HCT116 (cell line): Measurements from ENCODE around the gene CSNK1G1. TPM values are rescaled to one million over a fixed set of nuclear protein-coding genes. Genes with fewer than 3 reads are reported as not detected.

Source experiments
- ATAC-seq: fragments of 200-7000 bp; cut with Tn5 transposase; 2 replicates; pipeline ENCODE4 v1.9.1; 2020; ENCODE audit warnings: mild to moderate bottlenecking, moderate library complexity
- BruUV-seq: library from RNA; stranded (reverse); fragments of 400-500 nt; replicated peaks from 2 replicates; lab custom pipeline; 2021; lab: Mats Ljungman, UMichigan
- CTCF ChIA-PET: fragments of 300-600 bp; sonication (Branson Sonifier 250); formaldehyde crosslinking; loops from one replicate; lab custom pipeline; 2021; ENCODE audit warnings: antibody characterized with exemption; lab: Charles Lee
- POLR2A ChIA-PET: fragments of 300-600, 350-600 bp; sonication (Branson Sonifier 250); formaldehyde crosslinking; loops from one replicate; lab custom pipeline; 2021; ENCODE audit warnings: antibody characterized with exemption; lab: Charles Lee
- RAD21 ChIA-PET, 2 experiments: fragments of 300-600 bp; sonication (Branson Sonifier 250); formaldehyde crosslinking; loops; one replicate each; lab custom pipeline; 2023; ENCODE audit warnings: low total read pairs in 2 of 2; ENCODE audit not compliant: uncharacterized antibody in 2 of 2, unreplicated experiment in 2 of 2, low non-redundant PET in 1 of 2; lab: Charles Lee
- DNase-seq: peaks from one replicate; pipeline ENCODE4 v3.0.0-alpha.2; 2010; ENCODE audit warnings: low read depth, low spot score
- H2AFZ ChIP-seq: fragments of 200-600 bp; shearing (Covaris generic), sonication (generic); 2 replicates; pipeline ENCODE4 v1.6.1; 2017; ENCODE audit warnings: low read depth, mixed run types, mixed read lengths, antibody characterized with exemption, low read length; ENCODE audit not compliant: poor library complexity, severe bottlenecking
- H3K27ac ChIP-seq: 2 replicates; pipeline ENCODE4 v1.5.1; 2012; ENCODE audit warnings: low read depth, low read length
- H3K27me3 ChIP-seq: fragments of 200-600 bp; sonication (generic); 2 replicates; pipeline ENCODE4 v1.6.1; 2016; ENCODE audit warnings: mixed run types, low read length, mixed read lengths; ENCODE audit not compliant: insufficient read depth
- H3K36me3 ChIP-seq, 2 experiments: fragments of 200-500 bp in 1 of 2; fragments of 200-600 bp in 1 of 2; sonication (Bioruptor generic) in 1 of 2; sonication (generic) in 1 of 2; 2 replicates each; pipeline versions ENCODE4 v1.5.1 to v1.6.1; 2014 to 2016; ENCODE audit warnings: low read length in 2 of 2, inconsistent platforms in 1 of 2, mixed read lengths in 1 of 2, mixed run types in 1 of 2; ENCODE audit not compliant: insufficient read depth in 2 of 2, control insufficient read depth in 1 of 2
- H3K4me1 ChIP-seq, 2 experiments: fragments of 200-600 bp in 1 of 2; sonication (generic) in 1 of 2; 2 replicates each; pipeline versions ENCODE4 v1.5.1 to v1.6.1; 2012 to 2017; ENCODE audit warnings: low read length in 2 of 2, inconsistent platforms in 1 of 2, mild to moderate bottlenecking in 1 of 2, mixed read lengths in 1 of 2, mixed run types in 1 of 2, moderate library complexity in 1 of 2; ENCODE audit not compliant: insufficient read depth in 2 of 2, control insufficient read depth in 1 of 2
- H3K4me2 ChIP-seq: fragments of 200-600 bp; sonication (generic); 2 replicates; pipeline ENCODE4 v1.6.1; 2017; ENCODE audit warnings: mixed run types, low read length, mixed read lengths
- H3K4me3 ChIP-seq, 2 experiments: fragments of 200-600 bp in 1 of 2; sonication (generic) in 1 of 2; replicated peaks in 1 of 2; 2 replicates each; pipeline ENCODE4 v1.5.1; 2011 to 2016; ENCODE audit warnings: low read length in 2 of 2, control low read depth in 1 of 2, low read depth in 1 of 2, mild to moderate bottlenecking in 1 of 2, mixed read lengths in 1 of 2, mixed run types in 1 of 2
- H3K79me2 ChIP-seq: fragments of 200-600 bp; sonication (generic); 2 replicates; pipeline ENCODE4 v1.6.1; 2017; ENCODE audit warnings: mild to moderate bottlenecking, mixed run types, low read length, moderate library complexity, mixed read lengths; ENCODE audit not compliant: insufficient read depth
- H3K9ac ChIP-seq: fragments of 200-600 bp; sonication (generic); 2 replicates; pipeline ENCODE4 v1.6.1; 2016; ENCODE audit warnings: low read length, mixed read lengths
- H3K9me2 ChIP-seq: fragments of 200-600 bp; sonication (generic), shearing (Covaris generic); 2 replicates; pipeline ENCODE4 v1.6.1; 2017; ENCODE audit warnings: mixed run types, mild to moderate bottlenecking, moderate library complexity; ENCODE audit not compliant: insufficient read depth
- H3K9me3 ChIP-seq, 2 experiments: fragments of 200-500 bp in 1 of 2; fragments of 200-600 bp in 1 of 2; sonication (Bioruptor generic) in 1 of 2; sonication (generic) in 1 of 2; 2 replicates each; pipeline ENCODE4 v1.6.1; 2014 to 2017; ENCODE audit warnings: low read length in 2 of 2, mixed read lengths in 2 of 2, inconsistent platforms in 1 of 2, low read depth in 1 of 2, mild to moderate bottlenecking in 1 of 2, mixed run types in 1 of 2, moderate library complexity in 1 of 2; ENCODE audit not compliant: control insufficient read depth in 1 of 2, insufficient read depth in 1 of 2
- H4K20me1 ChIP-seq: fragments of 200-600 bp; sonication (generic), shearing (Covaris generic); 2 replicates; pipeline ENCODE4 v1.6.1; 2017; ENCODE audit warnings: mixed run types, mild to moderate bottlenecking, moderate library complexity; ENCODE audit not compliant: insufficient read depth
- CBX3 ChIP-seq: IDR thresholded peaks from 2 replicates; pipeline ENCODE4 v1.6.1; 2012; ENCODE audit warnings: low read depth
- CEBPB ChIP-seq: IDR thresholded peaks from 2 replicates; pipeline ENCODE4 v1.6.1; 2012; ENCODE audit warnings: low read depth
- CTCF ChIP-seq, 3 experiments: fragments of 200-600 bp in 1 of 3; sonication (generic) in 1 of 3; IDR thresholded peaks in 2 of 3; conservative IDR thresholded peaks in 1 of 3; 2 replicates each; pipeline ENCODE4 v1.5.1; 2012 to 2017; ENCODE audit warnings: low read depth in 2 of 3, low read length in 2 of 3, antibody characterized with exemption in 1 of 3, borderline replicate concordance in 1 of 3, control low read depth in 1 of 3, mild to moderate bottlenecking in 1 of 3, mixed read lengths in 1 of 3, mixed run types in 1 of 3, moderate library complexity in 1 of 3; ENCODE audit not compliant: insufficient read depth in 1 of 3
- JUND ChIP-seq: IDR thresholded peaks from 2 replicates; pipeline ENCODE4 v1.6.1; 2012
- SRF ChIP-seq: IDR thresholded peaks from 2 replicates; pipeline ENCODE4 v1.6.1; 2012; ENCODE audit warnings: low read depth
- YY1 ChIP-seq: IDR thresholded peaks from 2 replicates; pipeline ENCODE4 v1.6.1; 2011; ENCODE audit warnings: low read length, low read depth, moderate library complexity, mild to moderate bottlenecking; ENCODE audit not compliant: insufficient replicate concordance; ENCODE audit errors: extremely low read depth
- ZFX ChIP-seq: fragments of 450-650 bp; IDR thresholded peaks from 2 replicates; pipeline ENCODE4 v1.6.1; 2017
- intact Hi-C: fragments of 100-400 bp; cut with micrococcal nuclease; formaldehyde crosslinking; loops from 2 replicates; pipeline ENCODE4 v1.10.0; 2022
- total RNA-seq: library from RNA; stranded (reverse); gene quantifications from one replicate; pipeline ENCODE4 v1.2.1, GENCODE V29; 2021; ENCODE audit not compliant: unreplicated experiment
- TF ChIP-seq, protein P1 (sequence below): IDR thresholded peaks from 2 replicates; pipeline ENCODE4 v1.6.1; 2012

Gene CSNK1G1
- total RNA-seq, 1 experiment from 2014 or later, result 21.1 TPM

DNA sequence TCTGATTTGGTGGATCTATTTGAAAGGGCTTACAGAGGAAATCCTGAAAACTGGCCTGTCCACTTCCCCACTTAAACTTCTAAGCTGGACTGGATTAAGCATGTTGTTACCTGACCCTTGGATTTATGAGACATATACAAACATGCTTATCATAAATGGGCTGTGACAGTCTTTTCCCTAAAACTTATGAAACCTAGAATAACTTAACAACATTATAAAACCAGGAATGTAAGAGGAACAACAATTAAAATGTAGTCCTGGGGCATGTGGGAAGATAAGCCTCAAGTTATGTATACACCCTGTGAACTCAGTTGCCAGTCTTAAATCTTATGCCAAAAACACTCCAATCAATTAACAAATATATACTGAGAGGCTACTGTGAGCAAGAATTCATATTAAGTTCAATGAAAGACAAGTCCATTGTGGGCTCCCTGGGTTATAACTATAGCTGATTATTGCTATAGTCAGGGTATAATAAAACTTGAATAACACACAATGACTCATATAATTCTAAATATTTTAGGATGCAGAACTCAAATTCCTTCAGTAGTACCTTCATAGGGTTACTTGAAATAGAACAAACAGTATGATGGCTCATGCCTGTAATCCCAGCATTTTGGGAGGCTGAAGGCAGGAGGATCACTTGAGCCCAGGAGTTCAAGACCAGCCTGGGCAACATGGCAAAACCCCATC, 105.9 kb downstream of the CSNK1G1 start:
- Histone ChIP-seq H3K79me2 (peaks cover 27% of the 10 kb centered on the region), H3K9ac (0 out of 2 replicates have a peak overlapping the region, but pooled peaks have one; percentile 7), H3K4me2 (peak overlapping the region; percentile 21; the same call in 1 of the 2 replicates), H2AFZ (no peak overlapping the region), H3K4me3 (no peak overlapping the region), H3K27me3 (no peaks in the 10 kb centered on the region), H4K20me1 (no peaks in the 10 kb centered on the region), H3K9me3 (no peaks in the 10 kb centered on the region), H3K36me3 (no peaks in the 10 kb centered on the region), H3K4me1 (peaks cover 45 to 53% of the 10 kb centered on the region in 2 experiments), H3K9me2 (no peaks in the 10 kb centered on the region), H3K27ac (no peak overlapping the region)
- TF ChIP-seq SRF, result no peak
- no peak for TF ChIP-seq CBX3
- TF ChIP-seq CTCF (IDR thresholded peaks at IDR 0.05 in 2 of 3, conservative IDR thresholded peaks at IDR 0.05 in 1 of 3; ENCODE audit: borderline replicate concordance in 1 of 3, insufficient read depth in 1 of 3, low read depth in 2 of 3, low read length in 2 of 3), result no peak
- TF ChIP-seq YY1, result no peak
- TF ChIP-seq CEBPB, result no peak
- no peak for TF ChIP-seq JUND
- no peak for TF ChIP-seq ZFX
- TF ChIP-seq, protein P1, sequence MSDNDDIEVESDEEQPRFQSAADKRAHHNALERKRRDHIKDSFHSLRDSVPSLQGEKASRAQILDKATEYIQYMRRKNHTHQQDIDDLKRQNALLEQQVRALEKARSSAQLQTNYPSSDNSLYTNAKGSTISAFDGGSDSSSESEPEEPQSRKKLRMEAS, result no peak
- no peak for ATAC-seq
- RAD21 ChIA-PET, result no interaction called here
- BruUV-seq, result no TSS peak
- POLR2A ChIA-PET, result no interaction called here
- intact Hi-C loops, result no loop called here
- no peak for DNase-seq
- CTCF ChIA-PET, result interaction anchor here (0.5 kb wide), 1 partner anchor 101 kb away, joined by 3 read pairs; no protein-coding TSS in a partner anchor
